GM12873 (cell line): Measurements from ENCODE around the gene PRM3.

Source experiments
- CTCF ChIP-seq: IDR thresholded peaks from 2 replicates; pipeline ENCODE4 v1.5.1; 2012; ENCODE audit warnings: low read depth, mild to moderate bottlenecking, moderate library complexity, low read length, control low read depth; ENCODE audit not compliant: insufficient read depth; ENCODE audit errors: missing control alignments

Gene PRM3

GRCh38 chr16:11302977-11303376, 29.5 kb upstream of the PRM3 start:
- no peak for TF ChIP-seq CTCF

GRCh38 chr16:11301645-11302501, 28.4 kb upstream of the PRM3 start:
- TF ChIP-seq CTCF = no peak

GRCh38 chr16:11300560-11300892, 27.1 kb upstream of the PRM3 start:
- TF ChIP-seq CTCF = no peak

- no peak for TF ChIP-seq CTCF
These were observed 26.6 kb upstream of the PRM3 start for GRCh38 chr16:11299865-11300559.

- no peak for TF ChIP-seq CTCF
These were observed 24.9 kb upstream of the PRM3 start for GRCh38 chr16:11298143-11298900.

GRCh38 chr16:11297492-11298142, 24.2 kb upstream of the PRM3 start:
- no peak for TF ChIP-seq CTCF
